ENCODE measurements around the gene TMIE.

The TMIE gene

GRCh38 chr3:46669191-46669999 is 31.8 kb upstream of the TMIE start:
- no peak for DNase-seq

- no peak for DNase-seq
These were observed 30.9 kb upstream of the TMIE start for GRCh38 chr3:46670000-46670890.

- DNase-seq = no peak
These were observed 30.2 kb upstream of the TMIE start for GRCh38 chr3:46670891-46671427.

- DNase-seq = no peak
These were observed 29.4 kb upstream of the TMIE start for GRCh38 chr3:46671541-46672348.

- no peak for DNase-seq
These were observed 28.9 kb upstream of the TMIE start for GRCh38 chr3:46672349-46672695.

- DNase-seq = no peak
These were observed 27.8 kb upstream of the TMIE start for GRCh38 chr3:46673151-46674030.

GRCh38 chr3:46674031-46674845 is 27.0 kb upstream of the TMIE start:
- no peak for DNase-seq

- no peak for DNase-seq
These were observed 25.8 kb upstream of the TMIE start for GRCh38 chr3:46675426-46675825.

- no peak for DNase-seq
These were observed 25.2 kb upstream of the TMIE start for GRCh38 chr3:46675843-46676567.

GRCh38 chr3:46676601-46677410 is 24.4 kb upstream of the TMIE start:
- DNase-seq = no peak

- DNase-seq = no peak
These were observed 23.8 kb upstream of the TMIE start for GRCh38 chr3:46677411-46677726.

- no peak for DNase-seq
These were observed 22.9 kb upstream of the TMIE start for GRCh38 chr3:46678280-46678679.

GRCh38 chr3:46679681-46680080 is 21.5 kb upstream of the TMIE start:
- no peak for DNase-seq

GRCh38 chr3:46680298-46680826 is 20.8 kb upstream of the TMIE start:
- no peak for DNase-seq

GRCh38 chr3:46681387-46681786 is 19.8 kb upstream of the TMIE start:
- DNase-seq = no peak

GRCh38 chr3:46681856-46682540 is 19.2 kb upstream of the TMIE start:
- peak; percentile 22 to 32 for DNase-seq

- no peak for DNase-seq
These were observed 18.2 kb upstream of the TMIE start for GRCh38 chr3:46682974-46683373.

GRCh38 chr3:46684891-46685290 is 16.3 kb upstream of the TMIE start:
- DNase-seq = no peak

- DNase-seq = no peak
These were observed 15.7 kb upstream of the TMIE start for GRCh38 chr3:46685446-46685845.

Measured in AML-193 (cell line).